ENCODE measurements around the gene TTC33. TPM values are rescaled to one million over a fixed set of nuclear protein-coding genes. Genes with fewer than 3 reads are reported as not detected.

The TTC33 gene
- total RNA-seq, 1 donor from 2014 or later = 24.6 TPM

GRCh38 chr5:40474250-40474649, 281.5 kb downstream of the TTC33 start:
- H3K27ac Mint-ChIP-seq = no peak overlapping the region
- no peak overlapping the region for H3K4me3 Mint-ChIP-seq
- H3K36me3 Mint-ChIP-seq (ENCODE audit: low read depth) = peaks cover 11% of the 10 kb centered on the region
- peaks cover 30% of the 10 kb centered on the region for H3K9me3 Mint-ChIP-seq
- H3K27me3 Mint-ChIP-seq (ENCODE audit: insufficient read depth) = peaks cover 2% of the 10 kb centered on the region
- no peaks in the 10 kb centered on the region for H3K4me1 Mint-ChIP-seq (ENCODE audit: low read depth)
- intact Hi-C loops (cut with micrococcal nuclease) = no loop called here
- no peak for DNase-seq (ENCODE audit: low spot score)

- H3K27me3 Mint-ChIP-seq (ENCODE audit: insufficient read depth) = no peaks in the 10 kb centered on the region
- no peak overlapping the region for H3K4me3 Mint-ChIP-seq
- no peak for DNase-seq (ENCODE audit: low spot score)
- intact Hi-C loops (cut with micrococcal nuclease) = no loop called here
- H3K36me3 Mint-ChIP-seq (ENCODE audit: low read depth) = peaks cover 5% of the 10 kb centered on the region
- H3K9me3 Mint-ChIP-seq = peaks cover 16% of the 10 kb centered on the region
- no peak overlapping the region for H3K27ac Mint-ChIP-seq
- H3K4me1 Mint-ChIP-seq (ENCODE audit: low read depth) = peaks cover 12% of the 10 kb centered on the region
These were observed 290.3 kb downstream of the TTC33 start for GRCh38 chr5:40465416-40465815.

- intact Hi-C loops (cut with micrococcal nuclease) = no loop called here
- Mint-ChIP-seq H3K9me3 (peaks cover 14% of the 10 kb centered on the region), H3K4me1 (ENCODE audit: low read depth) (peaks cover 12% of the 10 kb centered on the region), H3K36me3 (ENCODE audit: low read depth) (peaks cover 6% of the 10 kb centered on the region), H3K27me3 (ENCODE audit: insufficient read depth) (no peaks in the 10 kb centered on the region), H3K4me3 (no peak overlapping the region), H3K27ac (no peak overlapping the region)
- no peak for DNase-seq (ENCODE audit: low spot score)
These were observed 291.2 kb downstream of the TTC33 start for GRCh38 chr5:40464511-40464910.

Other genes with a start within 250 kb of the TTC33 start
- 57.3 and 61.0 TPM in 2 replicates for gene PTGER4, start 76.0 kb downstream of the TTC33 start, total RNA-seq
- 56.6 and 59.0 TPM in 2 replicates for gene PRKAA1, start 42.4 kb upstream of the TTC33 start, total RNA-seq
- 1,451 and 1,473 TPM in 2 replicates for gene RPL37, start 79.3 kb upstream of the TTC33 start, total RNA-seq
- 2.1 and 2.3 TPM in 2 replicates for gene CARD6, start 85.4 kb upstream of the TTC33 start, total RNA-seq
- gene C7, start 153.5 kb upstream of the TTC33 start, total RNA-seq = not detected in 2 replicates

Data from activated T-helper 1 cell treated with anti-CD3 and anti-CD28 coated beads, Interleukin-12 subunit alpha, Interleukin-12 subunit beta, Interleukin-2, Interleukin-4 antibody, amounts not matched to agents 30 ng/mL and 10 ng/mL and 1 ng/mL, durations not matched to agents 14 hours and 24 hours and 36 hours (primary cell).